ENCODE measurements around the gene CEP44. TPM values are rescaled to one million over a fixed set of nuclear protein-coding genes. Genes with fewer than 3 reads are reported as not detected.

The CEP44 gene
- total and polyA plus RNA-seq, 10 of the 15 experiments (the other 5 are each of a cell fraction or from before 2014, with no cell fraction given) = 7.6 to 19.8 (median 14.2) TPM

DNA sequence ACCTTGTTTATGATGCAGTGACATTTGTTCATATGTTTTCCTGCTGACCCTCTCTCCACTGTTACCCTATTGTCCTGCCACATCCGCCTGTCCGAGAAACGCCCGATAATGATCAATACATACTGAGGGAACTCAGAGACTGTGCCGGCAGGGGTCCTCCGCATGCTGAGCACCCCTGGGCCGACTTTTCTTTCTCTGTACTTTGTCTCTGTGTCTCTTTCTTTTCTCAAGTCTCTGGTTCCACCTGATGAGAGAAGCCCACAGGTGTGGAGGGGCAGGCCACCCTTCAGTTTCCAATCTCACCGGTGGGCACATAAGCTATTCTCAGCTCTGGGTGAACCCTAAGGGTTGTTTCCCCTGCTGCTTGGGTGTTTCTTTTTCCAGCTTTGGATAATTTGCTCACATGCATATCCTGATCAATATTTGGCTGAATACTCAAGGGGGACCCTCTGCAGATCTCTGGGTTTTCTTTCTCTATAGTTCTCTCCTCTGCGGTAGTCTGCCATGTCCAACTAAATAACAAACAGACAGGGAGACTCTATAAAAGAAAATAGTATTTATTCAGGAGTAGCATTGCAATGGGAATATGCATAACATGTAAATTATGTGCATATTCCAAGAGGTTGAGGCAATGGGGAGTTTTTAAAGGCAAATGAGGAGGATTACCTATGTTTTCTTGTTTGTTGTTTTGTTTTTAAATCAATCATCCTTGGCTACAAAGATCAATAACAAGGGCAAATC, 97.2 kb downstream of the CEP44 start:
- in situ Hi-C loops (cut with MboI) = no loop called here
- FAIRE-seq (no peak), ATAC-seq (no peak), DNase-seq (ENCODE audit: low read depth, low spot score) (no peak)
- ChIA-PET SMC1A (ENCODE audit: uncharacterized antibody, unreplicated experiment) (no interaction called here), CTCF (no interaction called here), RAD21 (ENCODE audit: unreplicated experiment) (no interaction called here), POLR2A (no interaction called here)
- Histone ChIP-seq H3K4me3 (no peak overlapping the region), H3K36me3 (ENCODE audit: control insufficient read depth in 2 of 2, insufficient read depth in 2 of 2, low read length in 1 of 2) (no peaks in the 10 kb centered on the region), H3K27me3 (replicated peaks in 1 of 2; ENCODE audit: control insufficient read depth in 2 of 2, insufficient read depth in 2 of 2, low read length in 1 of 2) (no peaks in the 10 kb centered on the region), H4K20me1 (ENCODE audit: control insufficient read depth, insufficient read depth) (no peaks in the 10 kb centered on the region), H3K27ac (ENCODE audit: control insufficient read depth, insufficient read depth) (no peak overlapping the region), H2AFZ (ENCODE audit: control insufficient read depth, low read depth, low read length) (no peak overlapping the region), H3K9ac (ENCODE audit: control insufficient read depth, insufficient read depth, low read length) (no peak overlapping the region), H3K4me1 (ENCODE audit: control insufficient read depth, insufficient read depth, low read length) (no peaks in the 10 kb centered on the region), H3K4me2 (ENCODE audit: control insufficient read depth, insufficient read depth) (no peak overlapping the region), H3K79me2 (ENCODE audit: control insufficient read depth, insufficient read depth, low read length) (no peaks in the 10 kb centered on the region), H3K9me3 (replicated peaks; ENCODE audit: control insufficient read depth, insufficient read depth, low read length) (no peaks in the 10 kb centered on the region)
- intact Hi-C loops (cut with micrococcal nuclease; ENCODE audit: unreplicated experiment) = no loop called here
- WGBS (ENCODE audit: insufficient coverage, insufficient replicate concordance, low lambda C conversion rate, missing lambda C conversion rate) = 54% methylated on average over 9 of the region's 9 CpGs
- no TSS peak for BruUV-seq (replicated peaks)
- no peak for TF ChIP-seq MYC (IDR thresholded peaks at IDR 0.05; ENCODE audit: insufficient read depth, insufficient read length, insufficient replicate concordance, low read length, severe bottlenecking)
- no peak for TF ChIP-seq NFIC (IDR thresholded peaks at IDR 0.05; ENCODE audit: low read depth, low read length)
- TF ChIP-seq CHD1 (IDR thresholded peaks at IDR 0.05; ENCODE audit: low read depth, low read length) = no peak
- no peak for TF ChIP-seq TCF3 (IDR thresholded peaks at IDR 0.05; ENCODE audit: borderline replicate concordance, insufficient read depth, low read depth, low read length)
- no peak for TF ChIP-seq HCFC1 (IDR thresholded peaks at IDR 0.05; ENCODE audit: low read length)
- TF ChIP-seq, protein P1, sequence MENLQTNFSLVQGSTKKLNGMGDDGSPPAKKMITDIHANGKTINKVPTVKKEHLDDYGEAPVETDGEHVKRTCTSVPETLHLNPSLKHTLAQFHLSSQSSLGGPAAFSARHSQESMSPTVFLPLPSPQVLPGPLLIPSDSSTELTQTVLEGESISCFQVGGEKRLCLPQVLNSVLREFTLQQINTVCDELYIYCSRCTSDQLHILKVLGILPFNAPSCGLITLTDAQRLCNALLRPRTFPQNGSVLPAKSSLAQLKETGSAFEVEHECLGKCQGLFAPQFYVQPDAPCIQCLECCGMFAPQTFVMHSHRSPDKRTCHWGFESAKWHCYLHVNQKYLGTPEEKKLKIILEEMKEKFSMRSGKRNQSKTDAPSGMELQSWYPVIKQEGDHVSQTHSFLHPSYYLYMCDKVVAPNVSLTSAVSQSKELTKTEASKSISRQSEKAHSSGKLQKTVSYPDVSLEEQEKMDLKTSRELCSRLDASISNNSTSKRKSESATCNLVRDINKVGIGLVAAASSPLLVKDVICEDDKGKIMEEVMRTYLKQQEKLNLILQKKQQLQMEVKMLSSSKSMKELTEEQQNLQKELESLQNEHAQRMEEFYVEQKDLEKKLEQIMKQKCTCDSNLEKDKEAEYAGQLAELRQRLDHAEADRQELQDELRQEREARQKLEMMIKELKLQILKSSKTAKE (IDR thresholded peaks at IDR 0.05; ENCODE audit: low read depth, poor library complexity, severe bottlenecking) = no peak
- TF ChIP-seq, protein P2, sequence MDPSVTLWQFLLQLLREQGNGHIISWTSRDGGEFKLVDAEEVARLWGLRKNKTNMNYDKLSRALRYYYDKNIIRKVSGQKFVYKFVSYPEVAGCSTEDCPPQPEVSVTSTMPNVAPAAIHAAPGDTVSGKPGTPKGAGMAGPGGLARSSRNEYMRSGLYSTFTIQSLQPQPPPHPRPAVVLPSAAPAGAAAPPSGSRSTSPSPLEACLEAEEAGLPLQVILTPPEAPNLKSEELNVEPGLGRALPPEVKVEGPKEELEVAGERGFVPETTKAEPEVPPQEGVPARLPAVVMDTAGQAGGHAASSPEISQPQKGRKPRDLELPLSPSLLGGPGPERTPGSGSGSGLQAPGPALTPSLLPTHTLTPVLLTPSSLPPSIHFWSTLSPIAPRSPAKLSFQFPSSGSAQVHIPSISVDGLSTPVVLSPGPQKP (IDR thresholded peaks at IDR 0.05; ENCODE audit: low read depth, low read length) = no peak
- no peak for TF ChIP-seq ZZZ3 (IDR thresholded peaks at IDR 0.05; ENCODE audit: control insufficient read depth, insufficient read length, low read depth)
- TF ChIP-seq, protein P3, sequence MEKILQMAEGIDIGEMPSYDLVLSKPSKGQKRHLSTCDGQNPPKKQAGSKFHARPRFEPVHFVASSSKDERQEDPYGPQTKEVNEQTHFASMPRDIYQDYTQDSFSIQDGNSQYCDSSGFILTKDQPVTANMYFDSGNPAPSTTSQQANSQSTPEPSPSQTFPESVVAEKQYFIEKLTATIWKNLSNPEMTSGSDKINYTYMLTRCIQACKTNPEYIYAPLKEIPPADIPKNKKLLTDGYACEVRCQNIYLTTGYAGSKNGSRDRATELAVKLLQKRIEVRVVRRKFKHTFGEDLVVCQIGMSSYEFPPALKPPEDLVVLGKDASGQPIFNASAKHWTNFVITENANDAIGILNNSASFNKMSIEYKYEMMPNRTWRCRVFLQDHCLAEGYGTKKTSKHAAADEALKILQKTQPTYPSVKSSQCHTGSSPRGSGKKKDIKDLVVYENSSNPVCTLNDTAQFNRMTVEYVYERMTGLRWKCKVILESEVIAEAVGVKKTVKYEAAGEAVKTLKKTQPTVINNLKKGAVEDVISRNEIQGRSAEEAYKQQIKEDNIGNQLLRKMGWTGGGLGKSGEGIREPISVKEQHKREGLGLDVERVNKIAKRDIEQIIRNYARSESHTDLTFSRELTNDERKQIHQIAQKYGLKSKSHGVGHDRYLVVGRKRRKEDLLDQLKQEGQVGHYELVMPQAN (conservative IDR thresholded peaks at IDR 0.05) = no peak
- TF ChIP-seq, protein P4, sequence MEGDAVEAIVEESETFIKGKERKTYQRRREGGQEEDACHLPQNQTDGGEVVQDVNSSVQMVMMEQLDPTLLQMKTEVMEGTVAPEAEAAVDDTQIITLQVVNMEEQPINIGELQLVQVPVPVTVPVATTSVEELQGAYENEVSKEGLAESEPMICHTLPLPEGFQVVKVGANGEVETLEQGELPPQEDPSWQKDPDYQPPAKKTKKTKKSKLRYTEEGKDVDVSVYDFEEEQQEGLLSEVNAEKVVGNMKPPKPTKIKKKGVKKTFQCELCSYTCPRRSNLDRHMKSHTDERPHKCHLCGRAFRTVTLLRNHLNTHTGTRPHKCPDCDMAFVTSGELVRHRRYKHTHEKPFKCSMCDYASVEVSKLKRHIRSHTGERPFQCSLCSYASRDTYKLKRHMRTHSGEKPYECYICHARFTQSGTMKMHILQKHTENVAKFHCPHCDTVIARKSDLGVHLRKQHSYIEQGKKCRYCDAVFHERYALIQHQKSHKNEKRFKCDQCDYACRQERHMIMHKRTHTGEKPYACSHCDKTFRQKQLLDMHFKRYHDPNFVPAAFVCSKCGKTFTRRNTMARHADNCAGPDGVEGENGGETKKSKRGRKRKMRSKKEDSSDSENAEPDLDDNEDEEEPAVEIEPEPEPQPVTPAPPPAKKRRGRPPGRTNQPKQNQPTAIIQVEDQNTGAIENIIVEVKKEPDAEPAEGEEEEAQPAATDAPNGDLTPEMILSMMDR (IDR thresholded peaks at IDR 0.05 in 2 of 3, conservative IDR thresholded peaks at IDR 0.05 in 1 of 3; ENCODE audit: control insufficient read depth in 2 of 3, extremely low read depth in 1 of 3, insufficient read depth in 1 of 3, low read depth in 3 of 3, low read length in 3 of 3) = no peak
- no peak for TF ChIP-seq NR2C2 (IDR thresholded peaks at IDR 0.05; ENCODE audit: borderline replicate concordance, control insufficient read depth, insufficient read length, low read depth)
- no peak for TF ChIP-seq SMARCA5 (IDR thresholded peaks at IDR 0.05)
- TF ChIP-seq GATAD2B (conservative IDR thresholded peaks at IDR 0.05; ENCODE audit: low read depth) = no peak
- TF ChIP-seq RAD21 (IDR thresholded peaks at IDR 0.05; ENCODE audit: insufficient read depth, low read depth, low read length) = no peak
- no peak for TF ChIP-seq HDAC2 (IDR thresholded peaks at IDR 0.05)
- no peak for TF ChIP-seq SMAD5 (IDR thresholded peaks at IDR 0.05; ENCODE audit: low read depth)
